LNCAP (cell line): Measurements from ENCODE around the gene PTPRR.

Source experiments
- CTCF ChIP-seq: fragments of 450-650 bp; IDR thresholded peaks from 2 replicates; pipeline ENCODE4 v1.5.1; 2017; ENCODE audit warnings: mild to moderate bottlenecking

Gene PTPRR

GRCh38 chr12:70605976-70606375 is 314.6 kb downstream of the PTPRR start:
- no peak for TF ChIP-seq CTCF

- no peak for TF ChIP-seq CTCF
Observed at GRCh38 chr12:70604662-70605061, 315.9 kb downstream of the PTPRR start.

- no peak for TF ChIP-seq CTCF
Observed at GRCh38 chr12:70603044-70603443, 317.5 kb downstream of the PTPRR start.

GRCh38 chr12:70598467-70599193 is 321.9 kb downstream of the PTPRR start:
- TF ChIP-seq CTCF: no peak

- no peak for TF ChIP-seq CTCF
Observed at GRCh38 chr12:70592664-70593063, 327.9 kb downstream of the PTPRR start.

- no peak for TF ChIP-seq CTCF
Observed at GRCh38 chr12:70590549-70591226, 329.9 kb downstream of the PTPRR start.

- peak; percentile 93 for TF ChIP-seq CTCF
Observed at GRCh38 chr12:70590051-70590450, 330.5 kb downstream of the PTPRR start.
